DOHH2 (cell line): ENCODE data around the gene DNAI4.

Experiments
- H3F3A ChIP-seq: fragments of 200-600 bp; sonication (generic), shearing (Covaris generic); 2 replicates; pipeline ENCODE4 v1.6.0; 2016; ENCODE audit warnings: antibody characterized with exemption, mild to moderate bottlenecking; ENCODE audit not compliant: control insufficient read depth, insufficient read depth
- H3K27ac ChIP-seq: fragments of 200-600 bp; sonication (generic); 2 replicates; pipeline ENCODE4 v1.5.1; 2014; ENCODE audit warnings: low read depth, mild to moderate bottlenecking, low read length, moderate library complexity
- H3K27me3 ChIP-seq: fragments of 200-600 bp; sonication (generic); 2 replicates; pipeline ENCODE4 v1.6.1; 2014; ENCODE audit warnings: mild to moderate bottlenecking, low read length, mixed read lengths; ENCODE audit not compliant: control insufficient read depth
- H3K36me3 ChIP-seq: fragments of 200-600 bp; sonication (generic); 2 replicates; pipeline ENCODE4 v1.6.1; 2014; ENCODE audit warnings: mild to moderate bottlenecking, low read length, moderate library complexity, mixed read lengths; ENCODE audit not compliant: control insufficient read depth
- H3K4me1 ChIP-seq: fragments of 200-600 bp; sonication (generic); 2 replicates; pipeline ENCODE4 v1.6.1; 2014; ENCODE audit warnings: mild to moderate bottlenecking, low read length, mixed read lengths; ENCODE audit not compliant: control insufficient read depth
- H3K4me2 ChIP-seq: fragments of 200-600 bp; sonication (generic); 2 replicates; pipeline ENCODE4 v1.6.0; 2014; ENCODE audit warnings: mild to moderate bottlenecking, low read length, moderate library complexity
- H3K4me3 ChIP-seq: fragments of 200-600 bp; sonication (generic); 2 replicates; pipeline ENCODE4 v1.5.1; 2014; ENCODE audit warnings: mild to moderate bottlenecking, low read length, mixed read lengths
- H3K79me2 ChIP-seq: fragments of 200-600 bp; sonication (generic); 2 replicates; pipeline ENCODE4 v1.6.1; 2014; ENCODE audit warnings: mild to moderate bottlenecking, low read length, mixed read lengths; ENCODE audit not compliant: control insufficient read depth
- H3K9me2 ChIP-seq: fragments of 200-600 bp; sonication (generic); replicated peaks from 2 replicates; pipeline ENCODE4 v1.6.1; 2014; ENCODE audit warnings: mild to moderate bottlenecking, low read length, mixed read lengths; ENCODE audit not compliant: control insufficient read depth
- H3K9me3 ChIP-seq: fragments of 200-600 bp; sonication (generic); 2 replicates; pipeline ENCODE4 v1.6.1; 2014; ENCODE audit warnings: antibody characterized with exemption, low read length, mixed read lengths; ENCODE audit not compliant: control insufficient read depth, insufficient read depth
- H4K20me1 ChIP-seq: fragments of 200-600 bp; sonication (generic); 2 replicates; pipeline ENCODE4 v1.6.0; 2014; ENCODE audit warnings: low read depth, mild to moderate bottlenecking, antibody characterized with exemption, low read length, moderate library complexity; ENCODE audit not compliant: control insufficient read depth, insufficient read depth
- CTCF ChIP-seq: fragments of 200-600 bp; sonication (generic); IDR thresholded peaks from one replicate; pipeline ENCODE4 v1.5.1; 2014; ENCODE audit warnings: antibody characterized with exemption, mild to moderate bottlenecking, low read depth, low read length; ENCODE audit not compliant: poor library complexity, severe bottlenecking
- EZH2phosphoT487 ChIP-seq: fragments of 200-600 bp; sonication (generic); IDR thresholded peaks from 2 replicates; pipeline ENCODE4 v1.6.1; 2017; ENCODE audit warnings: borderline replicate concordance, mild to moderate bottlenecking, antibody characterized with exemption, low read length, moderate library complexity, mixed read lengths

Gene DNAI4

GRCh38 chr1:66775646-66776045 lies 149.0 kb downstream of the DNAI4 start:
- Histone ChIP-seq H3F3A (no peaks in the 10 kb centered on the region), H3K27ac (no peak overlapping the region), H3K4me3 (no peak overlapping the region), H3K9me2 (no peaks in the 10 kb centered on the region), H3K36me3 (no peaks in the 10 kb centered on the region), H3K79me2 (no peaks in the 10 kb centered on the region), H3K4me1 (no peaks in the 10 kb centered on the region), H3K9me3 (no peaks in the 10 kb centered on the region), H4K20me1 (no peaks in the 10 kb centered on the region), H3K27me3 (0 out of 2 replicates have a peak, but pooled peaks cover 4% of the 10 kb centered on the region), H3K4me2 (no peak overlapping the region)
- no peak for TF ChIP-seq EZH2phosphoT487
- TF ChIP-seq CTCF: no peak

- H3F3A ChIP-seq: no peaks in the 10 kb centered on the region
- H3K27me3 ChIP-seq: 0 out of 2 replicates have a peak, but pooled peaks cover 4% of the 10 kb centered on the region
- H3K4me3 ChIP-seq: no peak overlapping the region
- TF ChIP-seq EZH2phosphoT487 (no peak), CTCF (no peak)
- no peaks in the 10 kb centered on the region for H3K4me1 ChIP-seq
- no peak overlapping the region for H3K4me2 ChIP-seq
- H3K9me2 ChIP-seq: no peaks in the 10 kb centered on the region
- no peaks in the 10 kb centered on the region for H4K20me1 ChIP-seq
- no peaks in the 10 kb centered on the region for H3K79me2 ChIP-seq
- H3K27ac ChIP-seq: no peak overlapping the region
- H3K36me3 ChIP-seq: no peaks in the 10 kb centered on the region
- H3K9me3 ChIP-seq: no peaks in the 10 kb centered on the region
Observed at GRCh38 chr1:66774438-66774837, 150.2 kb downstream of the DNAI4 start.

- TF ChIP-seq CTCF (no peak), EZH2phosphoT487 (no peak)
- H3K79me2 ChIP-seq: no peaks in the 10 kb centered on the region
- no peaks in the 10 kb centered on the region for H3K9me3 ChIP-seq
- H3K27me3 ChIP-seq: 0 out of 2 replicates have a peak, but pooled peaks cover 4% of the 10 kb centered on the region
- H3K4me2 ChIP-seq: no peak overlapping the region
- no peak overlapping the region for H3K4me3 ChIP-seq
- H3K9me2 ChIP-seq: no peaks in the 10 kb centered on the region
- H3F3A ChIP-seq: no peaks in the 10 kb centered on the region
- no peaks in the 10 kb centered on the region for H4K20me1 ChIP-seq
- H3K36me3 ChIP-seq: no peaks in the 10 kb centered on the region
- H3K4me1 ChIP-seq: no peaks in the 10 kb centered on the region
- no peak overlapping the region for H3K27ac ChIP-seq
Observed at GRCh38 chr1:66773227-66773626, 151.4 kb downstream of the DNAI4 start.
